ENCODE data around the gene TVP23C.

Gene TVP23C

GRCh38 chr17:15462976-15463772, 100.1 kb downstream of the TVP23C start:
- H3K9ac ChIP-seq (ENCODE audit: low read length) = no peak overlapping the region
- H3K27ac ChIP-seq (ENCODE audit: low read depth, low read length) = no peak overlapping the region
- H3K36me3 ChIP-seq (ENCODE audit: low read length) = no peaks in the 10 kb centered on the region
- no peaks in the 10 kb centered on the region for H3K9me2 ChIP-seq (replicated peaks; ENCODE audit: insufficient read depth, low read length)
- H3K4me2 ChIP-seq (ENCODE audit: low read depth, low read length, poor library complexity, severe bottlenecking) = no peak overlapping the region
- no peak overlapping the region for H2AFZ ChIP-seq (ENCODE audit: low read depth, low read length, severe bottlenecking)
- no peak overlapping the region for H3K4me3 ChIP-seq (ENCODE audit: insufficient read depth, low read length, poor library complexity, severe bottlenecking)
- no peaks in the 10 kb centered on the region for H3K27me3 ChIP-seq (ENCODE audit: low read length)
- H3F3A ChIP-seq (ENCODE audit: insufficient read depth) = no peaks in the 10 kb centered on the region
- H3K9me3 ChIP-seq (ENCODE audit: insufficient read depth, low read length) = no peaks in the 10 kb centered on the region
- no peaks in the 10 kb centered on the region for H4K20me1 ChIP-seq (ENCODE audit: low read depth, low read length)
- H3K79me2 ChIP-seq (ENCODE audit: insufficient read depth, low read length) = no peaks in the 10 kb centered on the region
- TF ChIP-seq CTCF (IDR thresholded peaks at IDR 0.05; ENCODE audit: insufficient read depth, low read length, poor library complexity, severe bottlenecking) = no peak
- no peak for TF ChIP-seq EZH2phosphoT487 (conservative IDR thresholded peaks at IDR 0.05; ENCODE audit: low read length)

GRCh38 chr17:15457723-15458094, 105.6 kb downstream of the TVP23C start:
- TF ChIP-seq EZH2phosphoT487 (conservative IDR thresholded peaks at IDR 0.05; ENCODE audit: low read length) (no peak), CTCF (IDR thresholded peaks at IDR 0.05; ENCODE audit: insufficient read depth, low read length, poor library complexity, severe bottlenecking) (no peak)
- Histone ChIP-seq H3K9me3 (ENCODE audit: insufficient read depth, low read length) (no peaks in the 10 kb centered on the region), H3K4me3 (ENCODE audit: insufficient read depth, low read length, poor library complexity, severe bottlenecking) (no peak overlapping the region), H3K27me3 (ENCODE audit: low read length) (no peaks in the 10 kb centered on the region), H3K79me2 (ENCODE audit: insufficient read depth, low read length) (no peaks in the 10 kb centered on the region), H2AFZ (ENCODE audit: low read depth, low read length, severe bottlenecking) (no peak overlapping the region), H3F3A (ENCODE audit: insufficient read depth) (no peaks in the 10 kb centered on the region), H3K36me3 (ENCODE audit: low read length) (no peaks in the 10 kb centered on the region), H4K20me1 (ENCODE audit: low read depth, low read length) (no peaks in the 10 kb centered on the region), H3K9me2 (replicated peaks; ENCODE audit: insufficient read depth, low read length) (no peaks in the 10 kb centered on the region), H3K9ac (ENCODE audit: low read length) (no peak overlapping the region), H3K4me2 (ENCODE audit: low read depth, low read length, poor library complexity, severe bottlenecking) (no peak overlapping the region), H3K27ac (ENCODE audit: low read depth, low read length) (no peak overlapping the region)

- no peak overlapping the region for H3K27ac ChIP-seq (ENCODE audit: low read depth, low read length)
- H3K4me2 ChIP-seq (ENCODE audit: low read depth, low read length, poor library complexity, severe bottlenecking) = no peak overlapping the region
- H3K36me3 ChIP-seq (ENCODE audit: low read length) = no peaks in the 10 kb centered on the region
- no peaks in the 10 kb centered on the region for H3K9me3 ChIP-seq (ENCODE audit: insufficient read depth, low read length)
- H3K9ac ChIP-seq (ENCODE audit: low read length) = no peak overlapping the region
- no peaks in the 10 kb centered on the region for H3K27me3 ChIP-seq (ENCODE audit: low read length)
- H3K79me2 ChIP-seq (ENCODE audit: insufficient read depth, low read length) = no peaks in the 10 kb centered on the region
- no peaks in the 10 kb centered on the region for H3K9me2 ChIP-seq (replicated peaks; ENCODE audit: insufficient read depth, low read length)
- no peaks in the 10 kb centered on the region for H4K20me1 ChIP-seq (ENCODE audit: low read depth, low read length)
- TF ChIP-seq CTCF (IDR thresholded peaks at IDR 0.05; ENCODE audit: insufficient read depth, low read length, poor library complexity, severe bottlenecking) = no peak
- TF ChIP-seq EZH2phosphoT487 (conservative IDR thresholded peaks at IDR 0.05; ENCODE audit: low read length) = no peak
- no peaks in the 10 kb centered on the region for H3F3A ChIP-seq (ENCODE audit: insufficient read depth)
- no peak overlapping the region for H3K4me3 ChIP-seq (ENCODE audit: insufficient read depth, low read length, poor library complexity, severe bottlenecking)
- H2AFZ ChIP-seq (ENCODE audit: low read depth, low read length, severe bottlenecking) = no peak overlapping the region
These were observed 106.1 kb downstream of the TVP23C start for GRCh38 chr17:15456972-15457722.
